Measurements from ENCODE around the gene TRPC4AP. TPM values are rescaled to one million over a fixed set of nuclear protein-coding genes. Genes with fewer than 3 reads are reported as not detected.

Gene TRPC4AP
- total RNA-seq, 4 donors from 2014 or later: 35.2 to 50.4 (median 47.2) TPM

GRCh38 chr20:35021831-35022230, 70.8 kb downstream of the TRPC4AP start:
- no peak for DNase-seq
- 92 to 100% methylated on average over 1 of the region's 1 CpG for WGBS, 2 donors
- Histone ChIP-seq H3K9me3 (no peaks in the 10 kb centered on the region), H3K4me3 (no peak overlapping the region), H3K36me3 (peaks cover 3 to 96% (median 9%) of the 10 kb centered on the region in 3 donors), H3K27me3 (no peaks in the 10 kb centered on the region), H3K4me1 (peaks cover 2 to 29% (median 3%) of the 10 kb centered on the region in 3 donors), H3K27ac (no peak overlapping the region)
- TF ChIP-seq, protein P1, sequence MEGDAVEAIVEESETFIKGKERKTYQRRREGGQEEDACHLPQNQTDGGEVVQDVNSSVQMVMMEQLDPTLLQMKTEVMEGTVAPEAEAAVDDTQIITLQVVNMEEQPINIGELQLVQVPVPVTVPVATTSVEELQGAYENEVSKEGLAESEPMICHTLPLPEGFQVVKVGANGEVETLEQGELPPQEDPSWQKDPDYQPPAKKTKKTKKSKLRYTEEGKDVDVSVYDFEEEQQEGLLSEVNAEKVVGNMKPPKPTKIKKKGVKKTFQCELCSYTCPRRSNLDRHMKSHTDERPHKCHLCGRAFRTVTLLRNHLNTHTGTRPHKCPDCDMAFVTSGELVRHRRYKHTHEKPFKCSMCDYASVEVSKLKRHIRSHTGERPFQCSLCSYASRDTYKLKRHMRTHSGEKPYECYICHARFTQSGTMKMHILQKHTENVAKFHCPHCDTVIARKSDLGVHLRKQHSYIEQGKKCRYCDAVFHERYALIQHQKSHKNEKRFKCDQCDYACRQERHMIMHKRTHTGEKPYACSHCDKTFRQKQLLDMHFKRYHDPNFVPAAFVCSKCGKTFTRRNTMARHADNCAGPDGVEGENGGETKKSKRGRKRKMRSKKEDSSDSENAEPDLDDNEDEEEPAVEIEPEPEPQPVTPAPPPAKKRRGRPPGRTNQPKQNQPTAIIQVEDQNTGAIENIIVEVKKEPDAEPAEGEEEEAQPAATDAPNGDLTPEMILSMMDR (IDR thresholded peaks at IDR 0.05): no peak
- TF ChIP-seq POLR2A (IDR thresholded peaks at IDR 0.05): no peak
- intact Hi-C loops (cut with DNase I): no loop called here

DNA sequence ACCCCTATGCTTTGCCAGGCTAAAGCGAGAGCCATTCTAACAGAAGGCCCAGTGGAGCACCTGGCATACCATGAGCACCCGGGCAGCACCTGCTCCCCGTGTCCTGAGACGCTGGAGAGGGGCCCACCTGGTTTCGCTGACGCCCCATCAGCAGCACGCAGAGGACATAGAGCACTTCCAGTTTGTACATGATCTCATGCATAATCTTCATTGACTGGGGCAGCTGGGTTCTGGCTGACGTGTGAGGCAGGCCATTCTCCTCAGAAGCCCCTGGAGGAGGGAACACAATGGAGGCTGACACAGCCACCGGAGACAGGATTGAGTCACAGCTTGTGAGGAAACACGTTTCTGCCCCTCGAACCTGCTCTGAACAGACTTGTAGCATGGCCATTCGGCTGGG, 71.5 kb downstream of the TRPC4AP start:
- Histone ChIP-seq H3K4me3 (no peak overlapping the region), H3K9me3 (no peaks in the 10 kb centered on the region), H3K27me3 (no peaks in the 10 kb centered on the region), H3K27ac (peak overlapping the region in 2 of 4 donors; percentile 30 to 58), H3K36me3 (peaks cover 3 to 98% (median 9%) of the 10 kb centered on the region in 3 donors), H3K4me1 (peaks cover 2 to 29% (median 3%) of the 10 kb centered on the region in 3 donors)
- 74% methylated on average over 11 of the region's 12 CpGs; no CpG with 5 or more reads in 1 of the 2 donors for WGBS, 2 donors
- intact Hi-C loops (cut with DNase I): no loop called here
- no peak for DNase-seq
- TF ChIP-seq POLR2A (IDR thresholded peaks at IDR 0.05): no peak
- TF ChIP-seq, protein P1 (IDR thresholded peaks at IDR 0.05): no peak

DNA sequence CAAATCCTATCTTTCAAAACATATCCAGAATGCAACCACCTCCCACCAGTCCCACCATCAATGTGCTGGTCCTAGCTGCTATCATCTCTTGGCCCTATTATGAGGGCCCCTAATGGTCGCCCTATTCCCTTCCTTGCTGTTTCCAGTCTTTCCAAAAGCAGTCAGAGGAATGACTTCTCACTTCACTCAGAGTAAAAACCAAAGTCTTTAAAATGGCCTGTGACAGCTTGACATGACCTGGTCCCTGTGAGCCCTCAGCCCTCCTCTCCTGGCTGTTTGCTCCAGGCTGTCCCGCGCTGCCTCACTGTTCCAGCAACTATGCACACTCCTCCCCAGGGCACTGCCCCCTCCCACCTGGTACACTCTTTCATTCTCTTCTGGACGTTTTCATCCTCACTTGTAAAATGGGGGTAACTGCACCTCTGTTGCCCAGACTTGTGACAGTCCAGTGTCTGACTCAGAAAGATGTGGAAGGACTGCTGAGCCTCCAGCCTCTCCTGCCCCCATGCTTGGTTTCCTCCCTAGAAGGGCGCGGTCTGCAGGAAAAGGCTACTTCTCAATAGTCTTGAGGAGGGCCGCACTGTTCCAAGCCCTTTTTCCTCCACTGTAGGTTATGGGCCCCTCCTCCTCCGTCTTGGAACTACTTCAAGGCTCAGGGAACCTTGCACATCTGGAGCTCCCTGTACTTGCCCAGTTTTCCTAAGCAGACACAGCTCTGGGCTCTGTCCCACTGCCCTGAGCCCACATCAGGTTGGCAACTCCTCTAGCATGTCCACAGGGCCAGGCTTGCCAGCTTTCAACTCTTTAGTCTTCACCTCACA, 72.3 kb downstream of the TRPC4AP start:
- no peak for DNase-seq
- 81% methylated on average over 8 of the region's 8 CpGs for WGBS, 2 donors
- peaks cover 7 to 98% (median 9%) of the 10 kb centered on the region in 3 donors for H3K36me3 ChIP-seq
- intact Hi-C loops (cut with DNase I): no loop called here
- H3K4me3 ChIP-seq: no peak overlapping the region
- no peaks in the 10 kb centered on the region for H3K9me3 ChIP-seq
- peaks cover 2 to 35% (median 3%) of the 10 kb centered on the region in 3 donors for H3K4me1 ChIP-seq
- H3K27ac ChIP-seq: peak overlapping the region in 2 of 4 donors; percentile 30 to 58
- H3K27me3 ChIP-seq: no peaks in the 10 kb centered on the region
- no peak for TF ChIP-seq POLR2A (IDR thresholded peaks at IDR 0.05)
- TF ChIP-seq, protein P1 (IDR thresholded peaks at IDR 0.05): no peak

- Histone ChIP-seq H3K4me1 (peaks cover 2 to 35% (median 3%) of the 10 kb centered on the region in 3 donors), H3K27ac (peak overlapping the region in 1 of 4 donors; percentile 21), H3K4me3 (no peak overlapping the region), H3K9me3 (no peaks in the 10 kb centered on the region), H3K36me3 (peaks cover 15 to 99% (median 17%) of the 10 kb centered on the region in 3 donors), H3K27me3 (no peaks in the 10 kb centered on the region)
- TF ChIP-seq, protein P1 (IDR thresholded peaks at IDR 0.05): no peak
- no peak for TF ChIP-seq POLR2A (IDR thresholded peaks at IDR 0.05)
- WGBS, 2 donors: 79 to 85% methylated on average over 10 to 11 of the region's 11 CpGs
- DNase-seq: no peak
- intact Hi-C loops (cut with DNase I): no loop called here
Observed at GRCh38 chr20:35018590-35019371, 73.8 kb downstream of the TRPC4AP start.

All from esophagus squamous epithelium (tissue), 5 donors.